CD1c-positive myeloid dendritic cell (primary cell): ENCODE results near the gene NTRK2.

ENCODE experiments used
- DNase-seq: peaks from one replicate; pipeline ENCODE4 v3.0.0-alpha.2; 2016; ENCODE audit errors: extremely low spot score

The NTRK2 gene

DNA sequence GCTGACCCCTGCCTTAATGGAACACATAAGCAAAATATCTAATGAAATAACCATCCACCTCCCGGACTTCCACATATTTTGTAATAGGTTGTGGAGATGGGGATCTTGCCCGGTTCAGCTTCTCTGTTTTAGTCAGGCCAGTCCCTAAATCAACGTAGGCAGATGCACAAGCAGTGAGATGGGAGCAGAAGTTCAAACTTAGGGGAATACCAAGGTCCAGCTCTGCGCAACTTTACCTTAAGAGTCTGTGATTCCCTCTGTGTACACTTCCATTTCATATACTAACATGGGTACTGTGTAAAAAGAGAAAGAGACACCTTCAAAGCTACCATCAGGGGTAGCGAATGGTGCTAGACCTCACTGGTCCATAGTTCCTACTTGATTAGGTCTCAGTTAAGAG lies 110.9 kb downstream of the NTRK2 start:
- no peak for DNase-seq

DNA sequence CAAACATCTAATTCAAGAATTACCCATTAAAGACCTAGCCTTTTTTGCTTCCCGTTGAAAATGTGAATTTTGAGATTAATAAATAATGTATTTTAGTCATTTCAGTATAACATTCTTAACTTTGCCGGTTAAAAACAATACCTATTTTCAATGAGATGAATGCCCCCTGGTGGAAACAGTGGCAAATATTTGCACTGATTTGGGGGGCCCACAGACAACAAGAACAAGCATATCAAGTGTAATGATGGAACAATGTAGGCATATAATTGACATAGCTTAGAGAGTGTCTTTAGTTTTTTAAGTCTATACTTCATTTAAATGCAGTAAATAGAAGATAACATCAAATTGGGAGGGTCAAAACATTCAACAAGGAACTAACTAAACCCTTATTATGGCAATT lies 111.9 kb downstream of the NTRK2 start:
- DNase-seq: no peak

DNA sequence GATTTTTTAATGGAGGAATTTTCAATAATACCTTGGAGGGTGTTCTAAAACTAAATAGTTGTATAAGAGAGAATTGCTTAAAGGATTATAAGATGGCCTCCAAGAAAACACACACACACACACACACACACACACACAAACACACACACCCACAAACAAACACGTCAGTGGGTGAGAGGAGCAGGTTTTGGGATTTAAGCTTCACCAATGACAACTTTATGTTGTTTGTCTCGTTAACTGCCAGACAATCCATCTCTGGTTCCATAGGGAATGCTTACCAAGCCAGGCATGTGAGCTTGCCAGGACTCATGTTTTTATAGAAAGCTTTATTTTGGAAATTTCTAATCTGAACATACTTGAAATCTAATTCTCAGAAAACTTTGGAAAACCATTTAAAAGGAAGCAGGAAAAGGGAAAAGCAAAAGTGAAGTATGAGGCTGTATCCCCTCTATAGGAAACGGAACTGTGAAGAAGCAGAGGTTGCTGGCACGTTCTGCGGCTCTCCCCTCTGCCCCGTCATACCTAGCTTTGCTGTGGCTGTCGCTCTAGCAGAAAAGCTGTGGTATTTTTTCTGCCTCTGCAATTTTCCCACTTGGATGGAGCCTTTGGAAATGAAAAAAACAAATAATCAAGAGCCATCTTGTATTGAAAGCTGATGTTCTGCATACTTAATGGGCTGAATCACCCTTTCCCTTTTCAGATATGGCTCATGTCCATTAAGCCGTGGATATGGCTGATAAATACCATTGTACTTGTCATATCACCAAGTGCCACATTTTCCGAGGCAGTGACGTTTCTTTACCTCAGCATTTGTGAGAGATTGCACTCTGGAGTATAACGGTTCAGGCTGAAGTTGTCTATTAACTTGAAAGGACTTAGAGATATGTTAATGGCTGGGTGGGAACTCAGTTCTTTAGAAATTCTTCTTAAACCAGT lies 112.7 kb downstream of the NTRK2 start:
- no peak for DNase-seq

DNA sequence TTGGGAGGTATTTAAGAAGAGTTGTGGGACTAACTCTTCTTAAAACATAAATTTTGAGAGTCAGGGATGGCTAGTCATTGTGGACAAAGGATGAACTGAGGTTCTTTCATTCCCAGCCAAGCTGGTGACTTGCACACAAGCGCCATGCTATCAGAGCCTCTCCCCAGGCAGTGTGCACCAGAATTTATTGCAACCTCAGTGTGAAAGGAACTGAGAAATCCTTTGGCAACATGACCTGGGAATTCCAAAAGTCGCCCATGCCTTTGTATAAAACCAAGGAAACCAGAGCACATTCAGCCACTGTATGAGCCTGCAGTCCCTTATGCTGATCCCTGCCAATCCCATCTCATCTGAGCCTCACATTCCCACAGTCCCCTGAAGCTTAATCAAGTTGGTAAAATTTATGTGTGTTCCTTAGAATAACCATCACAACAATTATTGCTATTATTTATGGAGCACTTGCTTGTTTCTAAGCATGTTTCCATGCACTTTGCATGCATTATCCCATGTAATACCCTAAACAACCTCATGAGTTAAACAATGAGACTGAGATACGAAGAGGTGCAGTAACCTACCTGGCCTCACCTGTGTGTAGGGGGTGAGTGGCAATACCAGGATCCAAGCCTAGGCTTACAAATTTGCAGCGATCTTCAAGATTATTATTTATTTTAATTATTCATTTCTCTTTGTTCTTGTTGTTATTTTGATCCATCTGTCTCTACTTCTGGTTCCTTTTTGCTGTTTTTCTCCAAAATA lies 116.4 kb downstream of the NTRK2 start:
- no peak for DNase-seq

DNA sequence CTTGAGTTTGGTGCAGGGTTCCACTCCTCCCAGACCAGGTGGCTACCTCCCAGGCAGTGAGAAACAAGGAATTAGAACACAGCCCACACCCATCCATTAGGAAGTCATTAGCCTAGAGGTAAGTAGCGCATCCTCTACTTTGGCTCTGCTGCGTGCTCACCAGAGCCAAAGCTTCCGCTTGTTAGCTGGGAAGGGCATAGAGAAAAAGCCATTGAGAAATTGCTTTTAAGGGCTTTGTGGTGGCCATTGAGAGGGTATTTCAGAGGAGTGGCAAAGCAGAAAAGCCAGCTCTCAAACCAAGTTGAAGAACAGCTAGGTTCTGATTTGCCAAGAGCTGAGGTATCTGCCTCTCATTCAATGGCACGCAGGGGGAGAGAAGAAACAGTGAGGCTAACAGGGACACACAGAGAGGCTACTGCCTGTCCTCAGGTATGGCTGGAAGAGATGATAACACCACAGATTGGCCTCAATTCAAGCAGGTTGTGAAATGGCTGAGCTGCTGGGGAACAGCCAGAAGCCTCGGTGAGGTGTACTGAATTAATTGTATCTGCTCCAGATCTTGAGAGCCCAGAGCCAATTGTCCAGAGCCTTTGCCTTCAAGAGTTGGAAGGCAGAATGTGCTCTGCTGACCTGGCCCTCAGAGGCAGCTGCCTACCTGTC lies 119.4 kb downstream of the NTRK2 start:
- DNase-seq: no peak

DNA sequence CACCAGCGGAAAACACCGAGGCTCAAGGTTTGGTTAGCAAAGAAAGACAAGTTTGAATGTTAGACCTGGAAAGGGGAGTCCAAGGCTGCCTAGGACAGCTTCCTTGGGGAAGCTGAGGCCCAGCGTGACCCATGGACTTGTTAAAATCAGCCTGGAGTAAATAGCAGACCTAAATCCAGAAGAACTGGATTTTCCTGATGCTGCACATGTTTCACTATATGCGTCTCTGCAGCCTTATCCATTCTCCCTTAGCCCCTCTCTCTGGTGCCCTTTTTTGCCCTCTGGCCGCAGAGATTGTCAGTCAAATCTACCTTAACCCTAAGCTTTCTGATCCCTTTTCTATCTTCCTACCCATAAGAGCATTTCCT lies 119.9 kb downstream of the NTRK2 start:
- DNase-seq: no peak

DNA sequence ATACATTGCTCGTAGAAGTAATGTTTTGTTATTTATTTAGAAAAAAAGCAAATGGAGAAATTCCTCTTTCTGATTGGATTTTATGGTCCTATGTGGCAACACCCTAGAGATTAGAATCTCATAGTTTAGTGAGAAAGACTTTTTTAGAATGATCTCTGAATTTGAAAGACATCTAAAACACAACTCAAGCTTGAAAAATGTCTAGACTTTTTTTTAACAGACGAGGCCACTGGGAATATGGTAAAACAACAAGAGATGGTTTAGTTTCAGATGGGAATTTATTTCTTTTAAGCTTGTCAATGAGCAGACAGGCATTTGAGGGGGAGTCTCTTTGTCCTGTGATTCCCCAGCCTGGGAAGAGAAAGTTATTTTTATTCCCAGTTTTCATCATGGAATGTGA lies 122.1 kb downstream of the NTRK2 start:
- no peak for DNase-seq

DNA sequence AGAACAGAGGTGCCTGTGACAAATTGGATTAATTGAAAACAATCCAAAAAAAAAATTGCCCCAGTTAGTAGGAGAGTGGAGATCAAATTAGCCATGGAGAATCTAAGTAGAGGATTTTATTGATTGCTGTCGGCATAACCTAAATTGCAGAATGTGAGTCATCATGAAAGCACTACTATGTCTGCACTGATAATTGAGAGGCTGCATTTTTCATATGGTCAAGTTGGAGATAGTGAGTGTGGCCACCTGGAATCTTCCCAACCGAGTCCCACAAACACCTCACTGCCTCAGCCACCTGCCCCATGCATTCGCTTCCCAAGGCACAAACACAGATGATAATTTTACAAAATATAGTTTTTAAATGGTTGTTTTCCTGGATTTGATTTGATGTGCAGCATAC lies 123.7 kb downstream of the NTRK2 start:
- DNase-seq: no peak

DNA sequence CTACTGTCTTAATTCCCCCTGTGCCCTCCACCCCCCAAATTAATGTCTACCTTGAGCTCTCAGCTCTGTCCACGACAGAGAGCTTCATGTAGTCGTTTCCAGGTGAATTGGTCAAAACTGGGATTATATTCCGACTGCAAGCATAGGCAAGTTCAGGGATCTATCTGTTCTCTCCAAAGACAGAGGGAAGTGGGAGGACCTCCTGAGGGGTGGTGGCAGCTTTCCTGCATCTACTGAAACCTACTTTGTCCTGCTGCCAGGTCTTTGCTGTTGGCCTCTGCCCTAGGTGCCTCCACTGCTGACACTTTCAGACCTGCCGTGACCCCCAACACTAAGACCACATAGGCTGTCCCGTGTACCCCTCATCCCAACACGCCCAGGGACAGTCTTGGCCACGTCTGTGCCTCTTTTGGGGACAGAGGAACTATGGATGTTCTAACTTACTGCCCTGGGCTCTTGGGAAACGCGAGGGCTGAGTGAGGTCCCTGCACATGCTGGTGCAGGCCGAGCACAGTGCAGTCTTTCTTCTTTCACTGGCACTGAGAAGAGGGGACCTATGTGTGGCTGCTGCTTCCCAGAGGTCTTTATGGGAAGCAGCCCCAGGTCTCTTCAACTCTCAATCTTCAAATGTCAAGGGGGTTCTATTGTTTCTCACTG lies 125.6 kb downstream of the NTRK2 start:
- DNase-seq: no peak

DNA sequence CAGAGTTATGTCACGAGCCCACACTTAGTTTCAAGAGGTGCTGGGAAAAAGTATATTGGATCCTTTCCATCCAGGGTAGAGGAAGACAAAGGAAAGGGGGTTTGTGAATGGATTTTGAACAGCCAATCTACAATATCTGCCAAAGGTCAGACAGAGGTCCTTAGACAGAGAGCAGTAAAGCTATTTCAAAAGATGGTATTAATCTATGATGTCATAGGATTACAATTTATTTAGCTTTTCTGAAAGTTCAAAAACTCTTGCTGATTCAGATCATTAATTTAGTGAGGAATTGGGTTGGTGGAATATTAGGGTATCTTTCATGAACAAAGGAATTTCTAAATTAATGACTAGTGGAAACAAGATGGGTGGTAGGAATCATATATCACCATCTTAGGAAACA lies 126.9 kb downstream of the NTRK2 start:
- DNase-seq: no peak

DNA sequence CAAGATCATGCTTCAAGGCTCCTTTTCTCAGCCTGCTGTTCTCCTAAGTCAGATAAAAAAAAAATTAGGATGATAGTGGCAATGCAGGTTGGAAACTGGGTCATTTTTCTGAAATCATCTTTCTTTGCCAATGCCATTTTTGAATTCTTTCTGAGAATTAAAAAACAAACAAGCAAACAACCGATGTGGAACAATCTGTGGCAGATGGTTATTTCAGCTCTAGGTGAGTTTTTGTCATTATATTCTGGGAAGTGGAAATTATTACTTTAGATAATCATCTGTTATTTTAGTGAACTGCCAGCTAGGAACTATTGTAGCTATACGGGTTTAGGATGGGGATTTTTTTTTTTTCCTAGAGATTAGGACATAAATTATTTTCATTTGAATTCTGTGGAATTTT lies 129.7 kb downstream of the NTRK2 start:
- no peak for DNase-seq

DNA sequence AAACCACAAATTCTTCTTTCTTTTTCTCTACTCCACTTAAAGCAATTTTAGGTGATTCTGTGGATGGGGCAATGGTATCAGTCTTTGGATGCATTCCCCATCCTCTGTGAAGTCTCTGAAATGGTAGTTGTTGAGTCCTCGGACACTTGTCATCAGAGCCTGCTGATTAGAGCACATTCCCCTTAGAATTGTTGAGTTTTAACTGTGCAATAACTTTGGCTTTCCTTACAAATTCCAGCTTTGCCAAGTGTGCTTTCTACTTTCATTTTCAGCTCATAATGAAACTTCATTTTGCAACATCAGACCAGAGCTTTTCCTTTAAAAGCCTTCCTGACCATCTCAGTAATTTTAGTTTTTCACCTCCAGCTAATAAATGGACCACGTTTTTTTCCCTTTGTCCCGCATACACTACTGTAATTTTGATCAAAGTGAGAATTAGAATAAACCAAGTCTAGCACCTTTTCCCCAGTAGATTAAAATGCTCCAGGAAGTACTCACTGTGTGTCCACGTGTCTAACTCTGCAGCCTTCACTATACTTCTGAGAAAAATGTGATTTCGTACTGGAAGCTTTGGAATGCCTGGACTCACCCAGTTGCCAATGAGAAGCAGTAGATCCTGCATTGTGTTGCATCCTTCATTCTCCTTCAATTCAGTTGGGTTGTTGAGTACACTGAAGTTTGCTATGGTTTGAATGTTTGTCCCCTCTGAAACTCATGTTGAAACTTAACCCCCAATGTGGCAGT lies 135.6 kb downstream of the NTRK2 start:
- DNase-seq: no peak

DNA sequence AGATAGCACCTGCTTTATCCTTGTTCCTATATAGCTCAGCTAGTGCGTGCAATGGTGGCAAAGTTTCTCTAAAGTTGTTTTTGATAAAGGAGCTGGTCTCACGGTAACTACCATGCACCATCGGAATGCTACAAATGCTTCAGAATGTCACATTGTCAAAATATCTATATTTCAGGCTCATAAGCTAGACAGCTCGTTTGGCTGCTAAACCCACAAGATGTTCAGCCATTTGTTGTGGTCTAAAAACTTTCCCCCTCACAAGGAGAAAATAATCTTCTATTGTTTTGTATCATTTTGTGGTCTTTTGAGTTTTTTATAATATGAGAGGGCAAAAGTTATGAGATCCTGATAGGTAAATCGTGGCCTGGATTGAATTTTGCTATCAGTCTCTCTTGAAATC lies 137.9 kb downstream of the NTRK2 start:
- DNase-seq: no peak

DNA sequence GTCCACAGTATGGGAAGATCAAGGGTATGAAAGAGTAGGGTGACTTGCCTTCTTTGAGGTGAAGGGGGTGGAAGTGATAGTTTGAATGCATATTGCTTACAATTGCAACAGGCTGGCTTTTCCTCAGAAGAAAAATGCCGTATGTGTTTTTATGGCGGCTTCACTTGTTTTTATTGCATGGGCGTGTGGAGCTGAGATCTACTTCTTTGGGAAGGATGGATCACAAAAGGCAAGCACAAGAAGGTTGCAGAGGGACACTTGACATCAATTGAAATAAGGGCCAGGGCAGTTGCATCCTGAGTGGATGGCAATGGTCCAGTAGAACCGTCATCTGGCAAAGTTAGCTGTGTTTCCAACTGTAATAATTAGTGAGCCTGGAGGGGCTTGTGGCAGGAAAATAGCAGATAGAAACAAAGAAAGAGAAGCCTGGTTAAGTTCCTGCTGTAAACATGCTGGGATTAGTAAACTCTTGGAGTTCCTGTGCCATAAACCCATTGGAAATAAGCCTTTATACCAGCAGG lies 138.4 kb downstream of the NTRK2 start:
- no peak for DNase-seq

DNA sequence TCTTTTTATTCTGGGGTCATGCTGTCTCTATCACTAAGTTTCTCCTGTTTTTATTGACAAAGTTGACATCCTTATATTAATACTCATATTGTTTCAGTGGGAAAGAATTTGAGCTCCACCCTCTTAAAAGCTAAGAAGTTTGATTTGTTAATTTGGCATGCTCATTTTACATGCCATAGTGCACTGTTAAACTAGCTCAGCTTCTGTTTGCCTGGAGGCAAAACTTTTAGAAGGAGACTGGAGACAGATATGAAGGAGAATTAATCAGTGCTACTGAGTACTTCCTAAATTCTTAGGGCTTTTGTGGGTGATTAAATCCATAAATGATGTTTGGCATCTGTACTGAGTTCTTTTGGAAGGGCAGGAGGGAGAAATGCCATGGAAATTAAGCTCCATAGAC lies 138.9 kb downstream of the NTRK2 start:
- no peak for DNase-seq

DNA sequence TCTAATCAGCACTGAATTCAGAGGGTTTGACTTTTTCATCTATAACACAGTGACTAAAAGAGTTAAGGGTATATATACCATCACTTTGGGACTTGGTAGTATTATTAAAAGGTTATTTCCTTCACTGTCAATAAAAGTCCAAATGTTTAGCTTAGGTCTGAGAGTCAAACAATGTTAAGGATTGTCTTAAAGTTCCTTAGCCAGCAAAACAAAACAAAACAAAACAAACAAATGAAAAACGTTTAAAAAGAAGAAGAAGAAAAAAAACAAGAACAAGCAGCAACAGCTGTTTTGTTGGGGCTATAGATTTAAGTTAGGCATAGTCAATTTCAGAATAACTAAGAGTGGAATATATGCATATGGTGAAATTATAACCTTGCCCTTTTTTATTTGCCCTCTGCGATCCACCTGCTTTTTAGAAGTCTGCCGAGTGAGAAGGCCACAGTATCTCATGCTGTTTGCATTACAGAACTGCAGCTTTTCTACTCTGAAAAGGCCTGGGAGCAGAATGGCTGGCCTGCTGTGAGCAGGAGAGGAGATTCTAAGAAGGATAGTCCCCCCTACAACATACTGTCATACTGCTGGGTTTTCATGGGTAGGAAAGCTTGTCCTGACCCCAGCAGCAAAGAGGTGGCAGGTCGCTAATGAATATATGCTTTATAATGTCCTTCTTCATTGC lies 141.7 kb downstream of the NTRK2 start:
- no peak for DNase-seq

DNA sequence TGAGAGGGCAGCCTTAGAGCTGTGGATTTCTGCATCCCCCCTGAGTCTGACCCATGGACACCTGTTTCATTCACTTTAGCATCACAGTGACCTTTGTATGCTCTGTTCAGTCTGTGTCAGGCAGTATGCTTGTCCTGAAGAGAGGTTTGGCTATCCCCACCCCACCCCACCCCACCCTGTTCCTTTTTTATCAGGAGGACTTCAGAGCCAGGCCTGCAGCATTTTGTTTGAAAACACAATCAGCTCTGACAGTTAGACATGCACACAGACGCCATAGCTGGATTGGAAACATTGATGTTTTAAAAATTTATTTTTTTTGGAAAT lies 142.2 kb downstream of the NTRK2 start:
- no peak for DNase-seq

DNA sequence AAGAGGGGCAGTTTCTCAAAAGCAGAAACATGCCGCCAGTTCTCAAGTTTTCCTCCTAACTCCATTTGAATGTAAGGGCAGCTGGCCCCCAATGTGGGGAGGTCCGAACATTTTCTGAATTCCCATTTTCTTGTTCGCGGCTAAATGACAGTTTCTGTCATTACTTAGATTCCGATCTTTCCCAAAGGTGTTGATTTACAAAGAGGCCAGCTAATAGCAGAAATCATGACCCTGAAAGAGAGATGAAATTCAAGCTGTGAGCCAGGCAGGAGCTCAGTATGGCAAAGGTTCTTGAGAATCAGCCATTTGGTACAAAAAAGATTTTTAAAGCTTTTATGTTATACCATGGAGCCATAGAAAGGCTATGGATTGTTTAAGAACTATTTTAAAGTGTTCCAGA lies 142.8 kb downstream of the NTRK2 start:
- no peak for DNase-seq

DNA sequence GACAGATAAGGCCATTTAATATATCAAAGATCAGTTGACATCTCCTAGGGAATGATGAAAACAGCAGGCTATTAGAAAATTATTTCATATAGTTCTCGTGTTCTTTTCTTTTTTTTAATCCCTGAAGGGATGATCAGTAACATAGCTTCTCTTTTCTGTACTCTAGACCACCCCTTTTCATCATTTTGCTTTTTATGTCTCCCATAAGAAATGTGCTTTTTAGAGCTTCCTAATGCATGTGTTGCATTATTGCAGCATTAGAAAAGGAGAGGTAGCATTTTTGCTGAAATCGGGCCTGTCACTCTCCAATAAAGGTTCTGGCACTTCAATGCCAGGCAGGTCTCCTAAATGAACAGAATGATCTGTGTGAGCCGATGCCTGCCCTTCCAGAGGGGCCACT lies 143.3 kb downstream of the NTRK2 start:
- no peak for DNase-seq

DNA sequence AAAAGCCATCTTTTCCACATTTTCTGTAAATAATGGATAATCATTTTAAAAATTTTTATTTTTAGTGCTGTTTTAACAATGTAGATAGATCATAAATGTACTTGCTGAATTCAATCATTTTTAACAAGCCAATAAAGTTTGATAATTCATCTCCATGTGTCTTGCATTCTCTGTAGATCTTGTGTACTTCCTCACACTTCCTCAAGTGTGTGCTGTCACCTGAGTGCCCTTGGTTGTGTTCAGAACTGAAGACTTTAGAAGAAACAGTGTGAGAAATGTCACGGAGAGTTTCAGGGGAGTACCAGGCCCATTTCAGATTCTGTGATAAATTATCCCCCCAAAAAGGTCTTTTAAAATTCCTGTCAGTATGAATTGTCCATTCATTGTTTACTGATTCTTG lies 146.0 kb downstream of the NTRK2 start:
- no peak for DNase-seq

DNA sequence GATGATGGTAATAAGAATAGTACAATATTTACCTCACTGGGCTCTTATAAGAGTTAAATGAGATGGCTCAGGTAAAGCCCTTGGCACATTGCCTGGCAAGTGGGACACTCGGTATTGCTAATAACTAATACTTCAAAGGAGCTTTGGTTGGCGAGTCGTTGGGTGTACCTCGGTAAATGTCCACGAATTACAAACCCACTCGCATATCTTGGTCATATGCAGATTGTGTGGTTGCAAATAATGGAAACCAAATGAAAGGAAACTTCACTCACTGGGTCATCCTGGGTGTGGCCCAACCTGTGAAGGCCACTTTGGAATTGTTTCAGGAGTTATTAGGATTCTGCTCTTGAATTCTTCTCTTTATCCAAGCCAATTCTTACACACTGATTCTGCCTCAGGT lies 147.5 kb downstream of the NTRK2 start:
- DNase-seq: no peak
